Mesendoderm (in vitro differentiated cells): Measurements from ENCODE around the gene PLCB4.

Experiments
- DNase-seq: peaks from one replicate; pipeline ENCODE4 v3.0.0; 2013
- H2AK5ac ChIP-seq: 2 replicates; pipeline ENCODE4 v1.6.1; 2013; ENCODE audit warnings: low read length, inconsistent platforms
- H2BK120ac ChIP-seq: 2 replicates; pipeline ENCODE4 v1.6.1; 2013; ENCODE audit warnings: low read depth, mild to moderate bottlenecking, low read length, moderate library complexity, mixed read lengths
- H2BK15ac ChIP-seq: replicated peaks from 2 replicates; pipeline ENCODE4 v1.6.1; 2013; ENCODE audit warnings: low read depth, mild to moderate bottlenecking, moderate library complexity
- H2BK5ac ChIP-seq: 2 replicates; pipeline ENCODE4 v1.6.1; 2013; ENCODE audit warnings: low read length, inconsistent platforms
- H3K18ac ChIP-seq: 2 replicates; pipeline ENCODE4 v1.6.1; 2013; ENCODE audit warnings: mild to moderate bottlenecking, low read length, mixed read lengths
- H3K23ac ChIP-seq: one replicate; pipeline ENCODE4 v1.6.1; 2013; ENCODE audit warnings: low read length
- H3K27ac ChIP-seq: 2 replicates; pipeline ENCODE4 v1.5.1; 2013; ENCODE audit warnings: low read depth, mild to moderate bottlenecking, inconsistent platforms, low read length, moderate library complexity
- H3K27me3 ChIP-seq: 2 replicates; pipeline ENCODE4 v1.6.1; 2013; ENCODE audit warnings: low read length, control low read depth, mild to moderate bottlenecking, inconsistent platforms; ENCODE audit not compliant: insufficient read depth, poor library complexity
- H3K36me3 ChIP-seq: 2 replicates; pipeline ENCODE4 v1.6.1; 2013; ENCODE audit warnings: low read length, inconsistent platforms; ENCODE audit not compliant: control insufficient read depth, insufficient read depth
- H3K4ac ChIP-seq: one replicate; pipeline ENCODE4 v1.6.1; 2013; ENCODE audit warnings: low read depth, mild to moderate bottlenecking, low read length, moderate library complexity
- H3K4me1 ChIP-seq: 2 replicates; pipeline ENCODE4 v1.6.1; 2013; ENCODE audit warnings: low read depth, low read length, inconsistent platforms; ENCODE audit not compliant: control insufficient read depth
- H3K4me2 ChIP-seq: 2 replicates; pipeline ENCODE4 v1.6.1; 2013; ENCODE audit warnings: low read length
- H3K4me3 ChIP-seq: 2 replicates; pipeline ENCODE4 v1.5.1; 2013; ENCODE audit warnings: mild to moderate bottlenecking, low read length
- H3K56ac ChIP-seq: one replicate; pipeline ENCODE4 v1.6.1; 2013; ENCODE audit warnings: low read length
- H3K79me1 ChIP-seq: 2 replicates; pipeline ENCODE4 v1.6.1; 2013; ENCODE audit warnings: low read length, inconsistent platforms
- H3K79me2 ChIP-seq: 2 replicates; pipeline ENCODE4 v1.6.1; 2013; ENCODE audit warnings: mild to moderate bottlenecking, low read length; ENCODE audit not compliant: control insufficient read depth, insufficient read depth
- H3K9ac ChIP-seq: 2 replicates; pipeline ENCODE4 v1.6.1; 2013; ENCODE audit warnings: low read length, inconsistent platforms
- H4K5ac ChIP-seq: one replicate; pipeline ENCODE4 v1.6.1; 2013; ENCODE audit warnings: low read length
- H4K8ac ChIP-seq: one replicate; pipeline ENCODE4 v1.6.1; 2013; ENCODE audit warnings: low read depth, mild to moderate bottlenecking, control low read depth, low read length, moderate library complexity
- WGBS: extraction: QIAGEN DNeasy Blood & Tissue Kit; methylation state at CpG from one replicate; pipeline ENCODE4 v1.1.7; 2013; ENCODE audit warnings: low lambda C conversion rate, missing lambda C conversion rate; ENCODE audit not compliant: insufficient coverage; ENCODE audit errors: extremely low coverage; 5-methylcytosine and 5-hydroxymethylcytosine counted together

PLCB4 gene

DNA sequence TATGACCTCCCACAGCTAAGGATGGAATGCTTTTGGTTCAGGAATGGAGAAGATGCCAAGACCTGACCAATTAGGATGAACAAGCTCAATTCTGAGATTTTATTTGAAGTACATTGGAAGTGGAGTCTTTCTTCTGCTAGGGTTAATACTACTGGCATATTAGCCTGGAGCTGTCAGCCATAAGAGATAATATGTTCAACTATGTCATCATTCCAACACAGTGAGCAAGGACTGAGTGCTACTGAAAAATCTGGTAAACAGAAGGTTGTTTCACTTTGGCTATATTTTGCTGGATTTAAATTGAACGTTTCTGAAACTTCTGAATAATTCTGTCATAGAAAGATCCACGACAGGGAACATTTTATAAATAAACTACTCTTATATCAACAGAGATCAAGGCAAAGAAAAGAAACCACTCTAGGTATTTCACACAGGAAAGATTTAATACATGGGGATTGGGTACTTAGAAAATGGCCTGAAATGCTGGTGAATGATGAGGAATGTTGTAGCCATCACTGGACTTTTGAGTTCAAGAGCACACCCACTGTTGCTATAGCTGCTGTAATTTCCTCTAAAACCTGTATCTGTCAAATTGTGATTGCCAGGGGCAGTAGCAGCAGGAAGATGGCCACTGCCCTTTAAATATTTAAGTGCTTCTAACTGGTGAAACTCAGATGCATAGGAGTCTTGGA is 200.5 kb downstream of the PLCB4 start:
- H2BK120ac ChIP-seq: no peak overlapping the region

GRCh38 chr20:9270831-9271230 is 201.9 kb downstream of the PLCB4 start:
- Histone ChIP-seq H2BK15ac (no peak overlapping the region), H3K9ac (no peak overlapping the region), H4K5ac (no peak overlapping the region), H3K56ac (no peak overlapping the region), H3K27ac (no peak overlapping the region), H3K79me1 (no peaks in the 10 kb centered on the region), H2AK5ac (no peak overlapping the region), H2BK120ac (no peak overlapping the region), H4K8ac (no peak overlapping the region), H3K18ac (no peak overlapping the region), H3K23ac (no peak overlapping the region), H3K4me2 (no peak overlapping the region), H3K4me1 (peaks cover 7% of the 10 kb centered on the region), H3K4ac (no peak overlapping the region), H3K79me2 (no peaks in the 10 kb centered on the region), H3K4me3 (no peak overlapping the region), H3K27me3 (no peaks in the 10 kb centered on the region), H3K36me3 (no peaks in the 10 kb centered on the region), H2BK5ac (no peak overlapping the region)
- DNase-seq: no peak

More for the DNA sequence above, 200.5 kb downstream of the PLCB4 start:
- no peak overlapping the region for H3K27ac ChIP-seq
- no peak overlapping the region for H3K23ac ChIP-seq
- H3K79me2 ChIP-seq: no peaks in the 10 kb centered on the region
- no peak overlapping the region for H4K5ac ChIP-seq
- H3K4me1 ChIP-seq: peaks cover 7% of the 10 kb centered on the region
- no peak overlapping the region for H3K4me2 ChIP-seq
- no peak overlapping the region for H2BK15ac ChIP-seq
- no peaks in the 10 kb centered on the region for H3K36me3 ChIP-seq
- no peak overlapping the region for H3K56ac ChIP-seq
- WGBS: no CpG with 5 or more reads among the region's 2 CpGs
- no peak overlapping the region for H3K9ac ChIP-seq
- H3K4ac ChIP-seq: no peak overlapping the region
- no peak overlapping the region for H2BK5ac ChIP-seq
- no peaks in the 10 kb centered on the region for H3K79me1 ChIP-seq
- no peak overlapping the region for H4K8ac ChIP-seq
- no peak overlapping the region for H2AK5ac ChIP-seq
- no peak overlapping the region for H3K4me3 ChIP-seq
- H3K27me3 ChIP-seq: no peaks in the 10 kb centered on the region
- H3K18ac ChIP-seq: no peak overlapping the region
- DNase-seq: no peak

DNA sequence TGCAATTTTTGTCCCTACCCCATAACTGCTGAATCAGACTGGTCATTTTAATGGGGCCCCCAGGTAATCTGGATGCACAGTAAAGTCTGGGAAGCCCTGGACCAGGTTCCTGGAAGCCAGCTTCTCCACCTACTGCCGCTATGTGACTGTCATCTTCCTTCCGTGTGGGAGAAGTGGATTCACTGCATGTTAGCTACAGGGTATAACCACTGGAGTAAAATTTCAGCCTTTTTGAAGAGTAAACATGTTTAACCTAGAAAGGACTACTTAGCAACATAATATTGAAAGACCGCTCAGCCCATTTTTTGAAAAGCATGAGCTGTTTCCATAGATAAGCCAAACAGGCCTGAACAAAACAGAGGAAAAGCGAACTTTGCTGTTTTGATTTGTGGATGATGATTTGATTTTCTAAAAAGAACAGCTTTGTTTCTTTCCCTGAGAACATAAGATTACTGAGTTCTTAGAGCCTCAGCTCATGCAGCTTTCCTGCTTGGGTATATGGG is 208.1 kb downstream of the PLCB4 start:
- H2BK120ac ChIP-seq: no peak overlapping the region

GRCh38 chr20:9279918-9280401 is 211.1 kb downstream of the PLCB4 start:
- H3K23ac ChIP-seq: no peak overlapping the region
- H3K27ac ChIP-seq: no peak overlapping the region
- H3K4me3 ChIP-seq: no peak overlapping the region
- no peak overlapping the region for H2BK120ac ChIP-seq
- H3K9ac ChIP-seq: no peak overlapping the region
- H2BK15ac ChIP-seq: no peak overlapping the region
- no peak overlapping the region for H2AK5ac ChIP-seq
- H3K18ac ChIP-seq: no peak overlapping the region
- no peak overlapping the region for H3K4me2 ChIP-seq
- peaks cover 3% of the 10 kb centered on the region for H3K4me1 ChIP-seq
- WGBS: no CpG with 5 or more reads among the region's 2 CpGs
- H3K79me1 ChIP-seq: no peaks in the 10 kb centered on the region
- DNase-seq: no peak
- no peaks in the 10 kb centered on the region for H3K27me3 ChIP-seq
- H3K36me3 ChIP-seq: no peaks in the 10 kb centered on the region
- no peak overlapping the region for H3K56ac ChIP-seq
- H4K8ac ChIP-seq: no peak overlapping the region
- no peak overlapping the region for H4K5ac ChIP-seq
- no peak overlapping the region for H3K4ac ChIP-seq
- no peaks in the 10 kb centered on the region for H3K79me2 ChIP-seq
- no peak overlapping the region for H2BK5ac ChIP-seq

More for the DNA sequence above, 208.1 kb downstream of the PLCB4 start:
- no peak overlapping the region for H3K4me2 ChIP-seq
- no peak overlapping the region for H3K4me3 ChIP-seq
- H3K9ac ChIP-seq: no peak overlapping the region
- no peak overlapping the region for H2AK5ac ChIP-seq
- H2BK5ac ChIP-seq: no peak overlapping the region
- no peaks in the 10 kb centered on the region for H3K27me3 ChIP-seq
- no CpG with 5 or more reads among the region's 4 CpGs for WGBS
- peaks cover 3% of the 10 kb centered on the region for H3K4me1 ChIP-seq
- H3K18ac ChIP-seq: no peak overlapping the region
- H3K27ac ChIP-seq: no peak overlapping the region
- DNase-seq: no peak
- H3K79me1 ChIP-seq: no peaks in the 10 kb centered on the region
- H3K23ac ChIP-seq: no peak overlapping the region
- no peak overlapping the region for H4K8ac ChIP-seq
- no peaks in the 10 kb centered on the region for H3K79me2 ChIP-seq
- no peak overlapping the region for H3K56ac ChIP-seq
- H2BK15ac ChIP-seq: no peak overlapping the region
- no peak overlapping the region for H3K4ac ChIP-seq
- H4K5ac ChIP-seq: no peak overlapping the region
- no peaks in the 10 kb centered on the region for H3K36me3 ChIP-seq

GRCh38 chr20:9280666-9281065 is 211.8 kb downstream of the PLCB4 start:
- Histone ChIP-seq H2BK5ac (no peak overlapping the region), H3K27me3 (no peaks in the 10 kb centered on the region)
- DNase-seq: no peak

GRCh38 chr20:9281803-9282202 is 212.9 kb downstream of the PLCB4 start:
- no peaks in the 10 kb centered on the region for H3K79me1 ChIP-seq
- no peaks in the 10 kb centered on the region for H3K27me3 ChIP-seq
- no peak overlapping the region for H4K8ac ChIP-seq
- no peak for DNase-seq
- no peak overlapping the region for H3K18ac ChIP-seq
- no peak overlapping the region for H3K27ac ChIP-seq
- H2BK120ac ChIP-seq: no peak overlapping the region
- H3K4me2 ChIP-seq: no peak overlapping the region
- no peaks in the 10 kb centered on the region for H3K36me3 ChIP-seq
- no peaks in the 10 kb centered on the region for H3K79me2 ChIP-seq
- H3K23ac ChIP-seq: no peak overlapping the region
- WGBS: no CpG with 5 or more reads among the region's 1 CpG
- no peak overlapping the region for H3K4me3 ChIP-seq
- H4K5ac ChIP-seq: no peak overlapping the region
- H2BK15ac ChIP-seq: no peak overlapping the region
- peaks cover 3% of the 10 kb centered on the region for H3K4me1 ChIP-seq
- H3K4ac ChIP-seq: no peak overlapping the region
- H2AK5ac ChIP-seq: no peak overlapping the region
- no peak overlapping the region for H3K56ac ChIP-seq
- H2BK5ac ChIP-seq: no peak overlapping the region
- no peak overlapping the region for H3K9ac ChIP-seq

More at GRCh38 chr20:9280666-9281065, 211.8 kb downstream of the PLCB4 start:
- Histone ChIP-seq H3K36me3 (no peaks in the 10 kb centered on the region), H3K18ac (no peak overlapping the region), H3K79me1 (no peaks in the 10 kb centered on the region), H3K4me1 (peaks cover 3% of the 10 kb centered on the region), H2AK5ac (no peak overlapping the region), H4K8ac (no peak overlapping the region), H3K56ac (no peak overlapping the region), H4K5ac (no peak overlapping the region), H3K79me2 (no peaks in the 10 kb centered on the region), H3K23ac (no peak overlapping the region), H3K4me3 (no peak overlapping the region), H3K4ac (no peak overlapping the region), H3K4me2 (no peak overlapping the region), H2BK15ac (no peak overlapping the region), H2BK120ac (no peak overlapping the region), H3K27ac (no peak overlapping the region), H3K9ac (no peak overlapping the region)
- WGBS: no CpG with 5 or more reads among the region's 5 CpGs
